ENCODE data around the gene NDUFB6. TPM values are rescaled to one million over a fixed set of nuclear protein-coding genes. Genes with fewer than 3 reads are reported as not detected.
"Not testable (repeated sequence)": the region's sequence is repeated elsewhere in the genome, so short reads cannot be mapped to it uniquely, and the experiment has no call there.

Gene NDUFB6
- total RNA-seq, 1 experiment from 2014 or later: 161 TPM

GRCh38 chr9:32524558-32524891, 48.4 kb downstream of the NDUFB6 start:
- not testable (repeated sequence) for DNase-seq (ENCODE audit: low read depth)

- DNase-seq (ENCODE audit: low read depth): no peak
Measured at GRCh38 chr9:32523910-32524309, 49.0 kb downstream of the NDUFB6 start.

DNA sequence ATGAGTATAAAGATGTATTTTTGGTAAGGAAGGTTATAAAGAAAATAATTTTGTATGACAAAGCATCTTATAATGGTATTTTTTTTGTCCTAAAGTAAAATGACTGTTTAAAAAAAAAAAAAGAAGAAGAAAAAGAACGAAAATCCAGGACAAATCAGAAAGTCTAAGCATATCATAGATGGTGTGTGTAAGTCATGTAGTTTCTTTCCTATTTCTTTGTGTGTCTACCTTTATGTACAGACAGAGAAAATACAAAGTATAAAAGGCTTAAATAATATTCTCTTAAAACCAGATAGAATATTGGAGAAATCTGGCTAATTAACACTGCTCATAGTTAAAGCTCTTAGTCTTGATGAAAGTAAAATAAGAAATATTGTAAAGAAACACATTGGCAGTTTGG, 54.7 kb downstream of the NDUFB6 start:
- no peak for DNase-seq (ENCODE audit: low read depth)

DNA sequence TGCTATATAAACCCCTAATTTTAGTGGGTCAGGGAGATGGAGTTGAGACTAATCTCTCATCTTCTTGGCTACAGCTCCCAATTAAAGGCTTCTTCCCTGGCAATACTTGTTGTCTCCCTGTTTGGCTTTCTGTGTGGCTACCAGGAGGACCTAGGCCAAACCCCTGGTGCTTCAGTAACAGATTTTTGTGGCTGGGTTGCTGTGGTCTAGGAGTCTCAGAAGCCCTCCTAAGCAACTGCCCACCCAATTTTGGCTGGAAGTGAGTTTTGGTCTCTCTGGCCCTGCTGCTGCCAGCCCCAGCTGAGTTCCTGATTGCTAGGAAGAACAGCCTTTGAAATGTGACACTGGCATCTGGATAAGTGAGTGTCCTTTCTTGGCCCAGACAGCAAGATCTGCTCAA, 56.7 kb downstream of the NDUFB6 start:
- no peak for DNase-seq (ENCODE audit: low read depth)

GRCh38 chr9:32508728-32509127, 64.2 kb downstream of the NDUFB6 start:
- no peak for DNase-seq (ENCODE audit: low read depth)

- no peak for DNase-seq (ENCODE audit: low read depth)
Measured at GRCh38 chr9:32503008-32503407, 70.0 kb downstream of the NDUFB6 start.

Other genes starting within 250 kb of the NDUFB6 start
- gene ACO1, start 188.5 kb downstream of the NDUFB6 start, total RNA-seq (2014; rRNA removed; shearing (Covaris generic)): 22.1 and 40.5 TPM in 2 replicates
- 93.4 and 142 TPM in 2 replicates for gene RIGI, start 47.0 kb downstream of the NDUFB6 start, total RNA-seq (2014; rRNA removed; shearing (Covaris generic))
- 6.5 and 13.4 TPM in 2 replicates for gene SMIM27, start 20.8 kb downstream of the NDUFB6 start, total RNA-seq (2014; rRNA removed; shearing (Covaris generic))
- gene TOPORS, start 20.6 kb downstream of the NDUFB6 start, total RNA-seq (2014; rRNA removed; shearing (Covaris generic)): 27.3 and 33.7 TPM in 2 replicates
- gene TAF1L, start 62.5 kb upstream of the NDUFB6 start, total RNA-seq (2014; rRNA removed; shearing (Covaris generic)): 0.02 TPM in 2 replicates
- not detected in 2 replicates for gene TMEM215, start 210.4 kb upstream of the NDUFB6 start, total RNA-seq (2014; rRNA removed; shearing (Covaris generic))